Measurements from ENCODE around the gene KRTAP12-3.

GRCh38 chr21:44695641-44696040, 37.9 kb downstream of the KRTAP12-3 start:
- TF ChIP-seq CREB1 (CRISPR knock-in tag; IDR thresholded peaks at IDR 0.05) (no peak), PRDM15 (CRISPR knock-in tag; IDR thresholded peaks at IDR 0.05) (peak; percentile 46; the same call in 1 of the 2 replicates), CTCF (IDR thresholded peaks at IDR 0.05) (no peak), IRF2 (CRISPR knock-in tag; IDR thresholded peaks at IDR 0.05; ENCODE audit: borderline replicate concordance, low read depth) (no peak), E2F1 (CRISPR knock-in tag; IDR thresholded peaks at IDR 0.05) (no peak), PREB (CRISPR knock-in tag; IDR thresholded peaks at IDR 0.05; ENCODE audit: borderline replicate concordance) (no peak), TEAD4 (CRISPR knock-in tag; IDR thresholded peaks at IDR 0.05) (no peak), USF2 (CRISPR knock-in tag; IDR thresholded peaks at IDR 0.05) (no peak), ZNF138 (CRISPR knock-in tag; conservative IDR thresholded peaks at IDR 0.05) (no peak), ESRRA (CRISPR knock-in tag; IDR thresholded peaks at IDR 0.05; ENCODE audit: borderline replicate concordance) (no peak)

Measured in WTC11 (cell line).